ENCODE results near the gene CTDNEP1. TPM values are rescaled to one million over a fixed set of nuclear protein-coding genes. Genes with fewer than 3 reads are reported as not detected.

CTDNEP1 gene
- polyA plus RNA-seq, 2 of the 4 experiments (the other 2 are of a cell fraction): 145 to 161 TPM

- no peak for TF ChIP-seq PBX3 (IDR thresholded peaks at IDR 0.05)
- no peak for TF ChIP-seq EP300 (IDR thresholded peaks at IDR 0.05)
- TF ChIP-seq CHD2 (IDR thresholded peaks at IDR 0.05; ENCODE audit: low read length, partially characterized antibody): peak; percentile 50
- TF ChIP-seq SMC3 (IDR thresholded peaks at IDR 0.05): no peak
- TF ChIP-seq REST (IDR thresholded peaks at IDR 0.05): peak; percentile 44; the same call in 1 of the 2 replicates
- TF ChIP-seq HOXB13 (CRISPR knock-in tag; IDR thresholded peaks at IDR 0.05; ENCODE audit: low read depth): no peak
- no peak for TF ChIP-seq NR3C1 (IDR thresholded peaks at IDR 0.05)
- TF ChIP-seq ESRRA (IDR thresholded peaks at IDR 0.05; ENCODE audit: borderline replicate concordance, low read length): no peak
- TF ChIP-seq POLR2AphosphoS2 (conservative IDR thresholded peaks at IDR 0.05; ENCODE audit: low read length): no peak
- TF ChIP-seq CHD4 (IDR thresholded peaks at IDR 0.05; ENCODE audit: borderline replicate concordance): no peak
- no peak for TF ChIP-seq KDM1A (IDR thresholded peaks at IDR 0.05; ENCODE audit: low read depth)
- no peak for TF ChIP-seq ZNF302 (CRISPR knock-in tag; IDR thresholded peaks at IDR 0.05)
- TF ChIP-seq CTCF (IDR thresholded peaks at IDR 0.05): no peak
- peak; percentile 92 for TF ChIP-seq E2F6 (IDR thresholded peaks at IDR 0.05; ENCODE audit: borderline replicate concordance, low read depth)
- TF ChIP-seq CBX8 (IDR thresholded peaks at IDR 0.05): no peak
- TF ChIP-seq NFE2L2 (conservative IDR thresholded peaks at IDR 0.05; ENCODE audit: low read length): no peak
- TF ChIP-seq POLR2A (IDR thresholded peaks at IDR 0.05; ENCODE audit: low read length): no peak
- no peak for TF ChIP-seq MAFK (IDR thresholded peaks at IDR 0.05; ENCODE audit: partially characterized antibody)
- TF ChIP-seq RAD21 (conservative IDR thresholded peaks at IDR 0.05 in 1 of 2, IDR thresholded peaks at IDR 0.05 in 1 of 2): no peak
- 0 out of 2 replicates have a peak, but pooled peaks have one; percentile 66 for TF ChIP-seq TFCP2L1 (CRISPR knock-in tag; IDR thresholded peaks at IDR 0.05)
Measured at GRCh38 chr17:7281074-7281952, 29.8 kb upstream of the CTDNEP1 start, which contains the start of gene SLC2A4 (continued).
